ENCODE data around the gene TTC39C.

GRCh38 chr18:24142376-24142775 is 127.8 kb downstream of the TTC39C start:
- TF ChIP-seq, protein P1, sequence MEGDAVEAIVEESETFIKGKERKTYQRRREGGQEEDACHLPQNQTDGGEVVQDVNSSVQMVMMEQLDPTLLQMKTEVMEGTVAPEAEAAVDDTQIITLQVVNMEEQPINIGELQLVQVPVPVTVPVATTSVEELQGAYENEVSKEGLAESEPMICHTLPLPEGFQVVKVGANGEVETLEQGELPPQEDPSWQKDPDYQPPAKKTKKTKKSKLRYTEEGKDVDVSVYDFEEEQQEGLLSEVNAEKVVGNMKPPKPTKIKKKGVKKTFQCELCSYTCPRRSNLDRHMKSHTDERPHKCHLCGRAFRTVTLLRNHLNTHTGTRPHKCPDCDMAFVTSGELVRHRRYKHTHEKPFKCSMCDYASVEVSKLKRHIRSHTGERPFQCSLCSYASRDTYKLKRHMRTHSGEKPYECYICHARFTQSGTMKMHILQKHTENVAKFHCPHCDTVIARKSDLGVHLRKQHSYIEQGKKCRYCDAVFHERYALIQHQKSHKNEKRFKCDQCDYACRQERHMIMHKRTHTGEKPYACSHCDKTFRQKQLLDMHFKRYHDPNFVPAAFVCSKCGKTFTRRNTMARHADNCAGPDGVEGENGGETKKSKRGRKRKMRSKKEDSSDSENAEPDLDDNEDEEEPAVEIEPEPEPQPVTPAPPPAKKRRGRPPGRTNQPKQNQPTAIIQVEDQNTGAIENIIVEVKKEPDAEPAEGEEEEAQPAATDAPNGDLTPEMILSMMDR (IDR thresholded peaks at IDR 0.05; ENCODE audit: low read depth, low read length): no peak
- TF ChIP-seq POLR2A (IDR thresholded peaks at IDR 0.05; ENCODE audit: extremely low read depth, insufficient read length): no peak
- TF ChIP-seq, protein P2, sequence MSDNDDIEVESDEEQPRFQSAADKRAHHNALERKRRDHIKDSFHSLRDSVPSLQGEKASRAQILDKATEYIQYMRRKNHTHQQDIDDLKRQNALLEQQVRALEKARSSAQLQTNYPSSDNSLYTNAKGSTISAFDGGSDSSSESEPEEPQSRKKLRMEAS (IDR thresholded peaks at IDR 0.05; ENCODE audit: low read depth, low read length): no peak

All from NB4 (cell line).